ENCODE data around the gene WNT3.
"Not testable (repeated sequence)": the region's sequence is repeated elsewhere in the genome, so short reads cannot be mapped to it uniquely, and the experiment has no call there.

Gene WNT3, protein sequence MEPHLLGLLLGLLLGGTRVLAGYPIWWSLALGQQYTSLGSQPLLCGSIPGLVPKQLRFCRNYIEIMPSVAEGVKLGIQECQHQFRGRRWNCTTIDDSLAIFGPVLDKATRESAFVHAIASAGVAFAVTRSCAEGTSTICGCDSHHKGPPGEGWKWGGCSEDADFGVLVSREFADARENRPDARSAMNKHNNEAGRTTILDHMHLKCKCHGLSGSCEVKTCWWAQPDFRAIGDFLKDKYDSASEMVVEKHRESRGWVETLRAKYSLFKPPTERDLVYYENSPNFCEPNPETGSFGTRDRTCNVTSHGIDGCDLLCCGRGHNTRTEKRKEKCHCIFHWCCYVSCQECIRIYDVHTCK

DNA sequence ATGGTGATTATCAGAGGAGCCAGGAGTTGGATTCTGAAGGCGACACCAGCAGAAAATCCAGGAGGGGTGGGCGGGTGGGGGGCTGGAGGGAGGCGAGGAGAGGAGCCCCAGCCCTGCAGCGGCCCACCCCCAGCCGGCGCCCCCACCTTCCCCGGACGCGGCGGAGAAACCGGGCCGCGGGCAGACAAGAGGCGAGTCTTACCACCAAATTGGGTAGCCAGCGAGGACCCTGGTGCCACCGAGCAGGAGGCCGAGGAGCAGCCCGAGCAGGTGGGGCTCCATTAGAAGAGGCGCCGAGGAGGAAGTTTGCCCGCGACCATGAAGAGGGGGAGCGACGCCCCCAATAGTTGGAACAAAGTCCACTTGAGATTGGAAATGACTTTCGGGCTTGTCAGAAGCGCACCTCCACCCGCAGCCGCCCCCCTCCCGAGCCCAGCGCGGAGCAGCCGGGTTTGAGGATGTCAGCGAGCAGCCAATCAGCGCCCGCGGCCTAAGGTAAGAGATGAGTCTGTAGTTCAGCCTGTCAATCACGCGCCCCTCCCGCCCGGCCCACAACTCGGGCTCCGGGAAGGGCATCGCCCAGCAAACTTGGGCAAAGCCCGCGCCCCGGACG, at the start of gene WNT3:
Gene WNT3 (minus strand): TSS at position 377 of the 613 bp plus-strand sequence. CDS start 95 bp downstream, at position 282.
- in situ Hi-C loops (cut with MboI; ENCODE audit: low sequenced_read_pairs) = no loop called here

DNA sequence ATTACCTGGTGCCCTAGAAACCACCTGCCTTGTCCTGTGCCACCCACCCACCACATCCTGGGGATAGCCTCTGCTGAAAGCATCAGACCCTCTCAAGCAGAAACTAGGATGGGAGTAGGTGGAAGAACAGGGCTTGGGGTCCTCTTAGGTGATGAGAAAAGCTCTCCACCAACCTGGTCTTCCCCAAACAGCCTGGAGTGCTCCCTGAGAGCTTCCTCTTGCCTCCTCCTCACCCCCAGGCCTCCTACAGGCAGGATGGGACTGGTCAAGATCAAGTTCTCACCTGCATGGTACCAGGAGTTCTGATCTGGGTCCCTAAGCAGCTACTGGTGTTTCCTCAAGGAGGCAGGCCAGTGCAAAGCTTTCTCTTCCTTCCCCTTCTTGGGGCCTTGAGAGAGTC, 48.3 kb upstream of the WNT3 start:
- in situ Hi-C loops (cut with MboI; ENCODE audit: low sequenced_read_pairs) = no loop called here

DNA sequence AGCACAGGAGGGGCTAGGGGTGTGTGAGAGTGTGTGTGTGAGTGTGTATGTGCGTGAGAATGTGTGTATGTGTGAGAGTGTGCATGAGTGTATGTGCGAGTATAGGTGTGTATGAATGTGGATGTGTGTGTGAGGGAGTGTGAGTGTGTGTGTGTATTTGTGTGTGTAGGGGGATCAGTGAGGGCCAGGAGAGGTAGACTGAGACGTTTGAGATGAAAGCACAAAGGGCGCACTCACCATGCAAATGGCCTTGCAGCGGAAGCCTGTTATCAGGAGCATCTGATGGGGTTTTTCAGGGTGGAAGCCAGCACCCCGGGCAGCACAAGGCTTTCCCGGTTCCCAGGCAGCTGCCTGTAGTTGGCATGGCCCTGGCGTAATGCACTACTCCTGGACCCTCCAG, 47.8 kb upstream of the WNT3 start:
- in situ Hi-C loops (cut with MboI; ENCODE audit: low sequenced_read_pairs) = no loop called here

DNA sequence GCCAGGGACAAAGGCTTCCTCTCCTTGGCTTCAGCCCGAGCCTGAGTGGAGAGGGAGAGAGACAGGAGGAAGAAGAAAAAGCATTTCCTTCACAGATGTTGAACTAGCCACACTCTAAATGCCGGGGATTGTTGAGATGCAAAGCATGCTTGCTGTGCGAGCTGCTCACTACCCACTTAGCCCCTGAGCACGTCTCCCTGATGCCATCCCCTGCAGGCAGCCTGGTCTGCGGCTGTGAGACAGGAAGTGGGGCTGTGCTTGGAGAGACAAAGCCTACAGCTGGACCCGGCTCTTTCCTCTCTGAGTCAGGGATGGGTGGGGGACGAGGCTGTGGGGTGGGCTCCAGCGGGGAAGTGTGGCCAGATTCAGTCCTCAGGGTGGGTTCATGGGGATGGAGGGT, 46.6 kb upstream of the WNT3 start:
- in situ Hi-C loops (cut with MboI; ENCODE audit: low sequenced_read_pairs) = no loop called here

DNA sequence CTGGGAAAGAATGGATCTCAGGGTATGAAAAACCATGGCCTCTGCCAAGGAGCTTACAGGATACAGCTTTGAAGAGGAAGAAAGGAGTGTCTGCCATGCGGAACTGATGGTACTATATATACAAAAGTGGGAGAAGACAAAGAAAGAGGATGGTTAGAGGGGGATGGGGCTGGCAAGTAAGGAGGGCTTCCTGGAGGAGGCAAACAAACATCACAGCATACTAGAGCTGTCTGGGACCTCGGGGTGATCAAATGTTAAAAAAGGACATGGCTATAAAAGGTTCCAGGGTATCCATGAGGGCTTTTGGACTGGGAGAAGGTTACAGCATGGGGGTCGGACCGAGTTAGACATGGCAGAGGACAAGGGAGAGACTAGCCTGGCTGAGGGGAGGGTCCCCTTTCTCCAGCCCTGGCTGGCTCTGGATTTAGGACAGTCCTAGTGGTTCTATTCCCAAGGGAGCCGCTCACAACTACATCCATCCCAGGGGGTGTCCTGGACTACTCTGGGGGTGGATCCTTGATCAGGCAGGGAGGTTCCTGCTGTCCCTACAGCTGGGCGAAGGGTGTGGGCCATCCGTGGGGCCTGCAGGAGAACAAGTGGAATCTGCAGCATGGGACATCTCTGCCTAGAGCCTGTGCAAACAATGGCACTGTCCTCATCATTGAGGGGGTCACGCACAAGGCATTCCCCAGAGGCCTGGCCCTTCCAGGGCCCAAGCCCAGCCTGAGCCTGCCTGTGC, 45.1 kb upstream of the WNT3 start:
- in situ Hi-C loops (cut with MboI; ENCODE audit: low sequenced_read_pairs) = no loop called here

DNA sequence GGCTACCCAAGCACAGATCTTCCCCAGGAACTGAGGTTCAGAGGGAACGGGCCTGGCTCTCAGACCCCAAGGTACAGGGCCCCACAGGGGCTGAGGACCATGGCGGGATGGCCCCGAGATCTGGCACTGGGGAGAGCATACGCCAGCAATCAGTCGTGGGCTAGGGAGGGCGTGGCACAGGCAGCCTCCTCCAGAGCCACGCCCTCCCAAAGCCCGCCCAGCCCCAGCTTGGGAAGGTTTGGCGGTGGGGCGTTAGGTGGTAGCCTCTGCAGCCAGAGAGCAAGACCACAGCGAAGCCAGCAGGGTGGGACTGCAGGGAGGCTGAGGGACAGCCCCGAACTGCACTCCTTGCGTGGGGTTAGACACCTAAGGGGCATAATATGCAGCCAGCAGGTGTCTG, 44.5 kb upstream of the WNT3 start:
- in situ Hi-C loops (cut with MboI; ENCODE audit: low sequenced_read_pairs) = no loop called here

DNA sequence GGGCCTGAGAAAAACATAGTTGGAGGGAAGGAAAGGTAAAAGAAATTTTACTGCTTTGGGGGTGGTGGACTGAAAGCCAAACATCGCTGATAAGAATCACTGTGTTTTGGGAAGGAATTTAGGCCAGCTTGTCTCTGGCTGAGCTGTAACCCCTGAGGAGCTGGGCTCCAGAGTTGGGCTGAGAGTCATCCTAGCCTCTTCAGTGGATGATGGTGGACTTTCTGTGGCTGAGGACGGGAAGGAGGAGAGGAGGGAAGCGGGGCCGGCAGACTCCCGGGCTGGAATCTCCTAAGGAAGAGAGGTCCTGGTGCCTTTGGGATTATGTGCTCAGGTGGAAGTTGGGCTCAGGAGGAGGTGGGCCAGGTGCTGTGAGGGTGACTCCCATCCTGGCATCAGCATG, 41.5 kb upstream of the WNT3 start:
- in situ Hi-C loops (cut with MboI; ENCODE audit: low sequenced_read_pairs) = no loop called here

DNA sequence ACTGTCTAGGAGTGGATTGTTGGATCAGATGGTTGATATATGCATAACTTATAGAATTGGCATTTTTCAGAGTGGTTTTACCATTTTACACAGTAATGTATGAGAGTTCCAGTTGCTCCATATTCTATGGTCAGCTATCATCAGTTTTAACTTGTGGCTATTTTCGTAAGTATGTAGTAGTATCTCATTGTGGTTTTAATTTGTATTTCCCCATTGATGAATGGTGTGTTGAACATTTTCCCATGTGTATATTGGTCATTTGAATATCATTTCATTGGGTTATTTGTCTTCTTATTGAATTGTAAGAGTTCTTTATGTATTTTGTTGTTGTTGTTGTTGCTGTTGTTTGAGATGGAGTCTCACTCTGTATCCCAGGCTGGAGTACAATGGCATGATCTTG, 39.1 kb upstream of the WNT3 start:
- in situ Hi-C loops (cut with MboI; ENCODE audit: low sequenced_read_pairs) = no loop called here

DNA sequence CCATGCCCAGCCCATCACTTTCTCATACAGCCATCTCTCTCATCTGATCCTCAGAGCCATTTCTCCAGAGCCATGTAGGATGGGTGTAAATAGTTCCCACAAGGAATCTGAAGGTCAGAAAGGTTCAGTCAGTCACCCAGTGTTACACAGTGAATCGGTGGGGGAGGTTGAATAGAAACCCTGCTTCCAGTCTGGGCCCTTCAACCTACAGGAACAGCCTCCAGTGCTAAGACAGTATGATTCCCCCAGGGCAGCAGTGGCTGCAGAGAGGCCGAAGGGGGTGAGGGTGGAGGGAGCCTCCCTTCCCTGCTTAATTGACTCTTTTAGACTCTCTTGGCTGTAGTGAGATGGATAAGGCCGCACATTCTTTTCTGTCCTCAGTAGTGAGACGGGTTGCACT, 36.5 kb upstream of the WNT3 start:
- in situ Hi-C loops (cut with MboI; ENCODE audit: low sequenced_read_pairs) = no loop called here

DNA sequence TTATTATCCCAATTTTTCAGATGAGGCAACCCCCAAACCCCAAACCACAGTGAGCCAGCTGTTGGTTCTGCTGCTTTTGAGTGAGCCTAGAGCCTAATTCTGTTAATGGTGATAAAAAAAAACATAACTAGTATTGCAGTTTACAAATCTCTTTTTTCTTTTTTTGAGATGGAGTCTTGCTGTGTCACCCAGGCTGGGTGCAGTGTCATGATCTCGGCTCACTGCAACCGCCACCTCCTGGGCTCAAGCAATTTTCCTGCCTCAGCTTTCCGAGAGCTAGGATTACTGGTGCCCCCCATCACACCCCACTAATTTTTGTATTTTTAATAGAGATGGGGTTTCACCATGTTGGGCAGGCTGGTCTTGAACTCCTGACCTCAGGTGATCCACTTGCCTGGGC, 36.0 kb upstream of the WNT3 start:
- in situ Hi-C loops (cut with MboI; ENCODE audit: low sequenced_read_pairs) = no loop called here

DNA sequence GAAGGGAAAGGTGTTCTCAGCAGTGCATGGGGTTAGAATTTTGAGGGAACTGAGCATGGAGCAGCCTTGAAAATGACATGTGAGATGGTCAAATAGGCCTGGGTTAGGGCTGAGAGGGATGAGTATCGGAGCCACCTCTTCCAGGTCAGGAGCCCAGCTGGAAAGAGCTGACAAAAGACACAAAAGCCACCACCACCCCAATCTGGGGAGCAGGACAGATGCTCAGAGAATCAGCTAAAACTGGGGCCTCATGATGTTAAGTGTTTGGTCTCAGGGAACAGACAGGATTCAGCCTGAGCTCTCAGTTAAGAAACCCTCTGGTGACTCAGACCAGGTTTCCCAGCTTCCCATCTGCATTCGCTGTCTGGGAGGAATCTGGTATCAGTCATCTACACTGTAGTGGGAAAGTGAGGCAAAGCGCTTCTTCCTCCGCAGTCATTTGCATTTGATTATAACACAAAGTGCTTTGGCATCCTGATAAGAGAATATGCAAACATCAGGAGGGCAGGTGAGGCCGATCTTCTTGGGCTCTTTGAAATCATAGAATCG, 35.5 kb upstream of the WNT3 start:
- in situ Hi-C loops (cut with MboI; ENCODE audit: low sequenced_read_pairs) = no loop called here

DNA sequence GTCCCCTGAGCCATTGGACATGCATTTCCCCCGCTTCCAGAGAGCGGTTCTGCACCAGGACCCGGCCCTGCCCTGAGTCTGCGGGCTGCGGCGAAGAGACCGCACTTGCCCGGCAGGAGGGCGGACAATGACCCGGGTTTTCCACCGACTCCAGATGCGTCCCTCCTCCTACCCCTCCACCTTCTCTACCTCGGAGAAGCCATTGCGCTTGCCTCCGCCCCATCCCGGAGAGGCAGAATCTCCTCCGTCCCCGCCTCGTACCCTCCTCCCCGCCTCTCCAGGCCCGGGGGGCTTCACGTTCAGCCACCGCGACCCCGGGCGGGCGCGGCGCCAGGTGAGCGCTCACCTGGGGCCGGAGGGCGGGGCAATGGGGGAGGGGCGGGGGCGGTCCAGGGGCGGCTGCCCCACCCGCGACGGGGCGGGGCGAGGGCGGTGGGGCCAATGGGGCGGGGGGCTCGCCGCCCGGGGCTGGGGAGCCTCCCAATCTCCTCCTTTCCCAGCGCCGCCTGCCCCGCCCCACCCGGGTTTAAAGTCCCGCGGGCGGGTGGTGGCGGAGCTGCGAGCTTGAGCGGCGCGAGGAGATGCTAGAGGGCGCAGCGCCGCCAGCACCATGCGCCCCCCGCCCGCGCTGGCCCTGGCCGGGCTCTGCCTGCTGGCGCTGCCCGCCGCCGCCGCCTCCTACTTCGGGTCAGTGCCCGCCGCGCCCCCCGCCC, 32.7 kb upstream of the WNT3 start, which contains the start of gene WNT9B:
Gene WNT9B (plus strand): TSS at position 555 of the 713 bp plus-strand sequence. CDS start 56 bp downstream, at position 611.
- in situ Hi-C loops (cut with MboI; ENCODE audit: low sequenced_read_pairs) = no loop called here

DNA sequence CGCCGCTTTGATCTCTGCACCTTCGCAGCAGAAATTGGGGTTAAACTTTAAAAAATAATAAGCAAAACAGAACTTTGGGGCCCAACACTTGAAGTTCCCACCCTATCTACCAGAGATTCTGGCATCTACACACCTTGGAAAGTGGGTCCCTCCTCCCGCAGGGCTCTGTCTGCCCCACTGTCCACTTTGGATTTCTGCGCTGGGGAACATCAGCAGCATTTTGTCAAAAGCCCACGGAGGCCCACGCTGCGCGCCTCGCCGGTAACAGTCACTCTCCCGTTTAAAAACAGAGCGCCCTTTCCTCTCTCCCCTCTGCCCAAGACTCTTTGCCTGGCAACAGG, 32.2 kb upstream of the WNT3 start:
- in situ Hi-C loops (cut with MboI; ENCODE audit: low sequenced_read_pairs) = no loop called here

DNA sequence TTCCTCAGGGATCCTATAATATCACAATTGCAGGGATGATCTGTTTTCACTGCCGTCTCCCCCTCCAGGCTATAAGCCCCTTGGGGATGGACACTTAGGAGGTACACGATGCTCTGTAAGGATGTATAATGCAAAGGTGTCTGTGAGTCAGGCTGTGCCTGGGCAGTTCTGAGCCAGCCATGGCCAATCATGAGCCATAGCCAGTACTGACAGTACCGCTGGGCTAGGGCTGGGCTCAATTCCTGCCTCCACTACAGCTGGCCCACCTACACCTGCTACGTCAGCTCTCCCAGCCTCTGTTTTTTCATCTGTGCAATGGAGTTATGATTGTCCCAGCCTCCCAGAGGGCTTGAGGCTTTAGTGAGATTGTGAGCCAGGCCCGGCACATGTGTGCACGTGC, 30.0 kb upstream of the WNT3 start:
- in situ Hi-C loops (cut with MboI; ENCODE audit: low sequenced_read_pairs) = no loop called here

DNA sequence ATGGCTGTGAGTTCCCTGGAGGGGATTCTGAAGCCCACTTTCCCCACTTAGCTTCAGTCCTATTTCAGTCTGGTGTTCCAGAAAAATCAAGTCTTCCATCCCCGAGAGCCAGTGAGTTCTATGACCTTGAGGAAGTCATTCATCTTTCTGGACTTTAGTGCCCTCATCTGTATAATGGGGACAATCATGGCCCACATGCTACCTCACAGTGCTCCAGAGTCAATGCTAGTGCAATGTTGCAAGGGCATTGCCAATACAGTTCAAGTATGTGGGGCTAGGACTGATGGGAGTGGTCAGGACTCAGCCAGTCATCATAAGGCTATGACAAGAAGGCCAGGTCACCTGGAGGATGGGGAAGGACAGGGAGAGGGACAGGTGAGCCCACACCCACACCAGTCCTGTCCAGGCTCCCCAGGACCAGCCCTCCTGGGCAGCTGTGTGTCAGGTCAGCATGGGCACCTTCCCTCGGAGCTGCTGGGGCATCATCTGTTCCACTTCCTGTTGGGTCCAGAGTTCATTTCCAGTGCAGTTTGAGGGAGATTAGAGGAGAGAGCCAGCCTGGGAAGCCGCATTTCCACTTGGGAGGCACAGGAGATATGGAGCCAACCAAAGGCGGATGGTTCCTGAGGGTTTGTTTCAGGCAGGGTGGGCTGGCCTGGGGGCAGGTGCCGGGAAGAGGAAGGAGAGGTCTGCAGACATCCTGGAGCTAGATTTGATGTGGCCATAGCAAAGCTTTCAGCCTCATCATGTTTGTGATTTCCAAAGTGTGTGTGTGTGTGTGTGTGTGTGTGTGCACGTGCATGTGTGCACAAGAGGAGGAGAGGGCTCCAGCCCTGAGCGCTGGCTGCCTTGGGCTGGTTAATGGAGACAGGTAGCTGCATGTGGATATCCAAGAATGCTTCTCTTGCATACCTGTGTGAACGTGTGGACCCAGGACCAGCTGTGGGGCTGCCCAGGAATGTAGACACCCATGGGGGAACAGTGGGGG, 29.0 kb upstream of the WNT3 start:
- in situ Hi-C loops (cut with MboI; ENCODE audit: low sequenced_read_pairs) = no loop called here

DNA sequence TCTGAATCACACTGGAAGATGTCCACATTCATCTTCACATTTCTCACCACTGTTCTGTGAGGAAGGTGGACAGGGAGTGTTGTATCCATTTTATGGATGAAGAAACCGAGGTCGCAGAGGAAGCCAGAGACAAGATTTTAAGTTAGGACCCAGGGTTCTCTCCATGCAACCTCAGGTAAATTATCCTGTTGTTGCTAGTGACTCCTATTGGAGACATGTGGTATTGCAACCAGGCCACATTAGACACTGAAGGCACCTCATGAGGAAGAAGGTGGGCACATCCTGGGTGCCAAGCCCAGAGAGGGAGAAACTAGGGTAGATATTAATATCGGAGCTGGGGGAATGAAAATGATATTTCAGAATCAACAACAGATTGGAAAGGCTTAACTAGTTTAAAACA, 24.3 kb upstream of the WNT3 start:
- in situ Hi-C loops (cut with MboI; ENCODE audit: low sequenced_read_pairs) = no loop called here

DNA sequence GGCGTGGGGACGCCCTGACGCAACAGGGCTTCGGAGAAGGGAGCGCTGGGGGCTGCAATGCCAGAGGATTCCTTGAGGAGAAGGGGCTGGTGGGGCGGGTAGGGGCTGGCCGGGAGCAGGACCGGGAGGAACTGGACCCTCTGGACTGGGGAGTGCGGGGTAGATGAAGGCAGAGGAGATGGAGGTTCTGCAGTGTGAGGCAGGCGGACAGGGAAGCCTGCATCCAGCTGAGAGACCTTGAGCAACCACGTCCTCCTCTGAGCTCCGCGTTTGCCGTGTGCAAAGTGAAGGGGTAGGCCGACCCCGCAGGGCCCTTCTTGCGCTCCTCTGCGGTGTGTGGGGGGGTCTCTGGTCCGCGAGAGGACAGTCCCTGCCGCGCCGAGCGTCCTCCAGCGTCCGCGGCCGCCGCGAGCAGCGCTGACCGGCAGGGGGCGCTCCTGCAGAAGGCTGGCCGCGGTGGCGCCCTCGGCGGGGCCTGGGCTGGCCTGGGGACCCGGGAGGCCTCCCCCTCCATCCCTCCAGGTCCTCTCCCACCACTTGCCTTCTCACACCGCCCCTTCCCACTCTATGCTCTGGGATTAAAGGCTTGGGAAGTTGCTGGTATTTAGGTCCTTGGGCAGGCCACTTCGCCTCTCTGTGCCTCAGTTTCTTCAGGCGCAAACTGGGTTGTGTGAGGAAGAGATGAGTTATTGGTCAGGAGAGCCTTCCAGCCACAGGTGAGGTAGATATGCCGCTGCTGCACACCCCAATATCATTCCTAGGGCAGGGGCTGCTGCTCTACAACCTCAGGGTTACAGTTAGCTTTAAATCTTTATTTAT, 23.3 kb upstream of the WNT3 start:
- in situ Hi-C loops (cut with MboI; ENCODE audit: low sequenced_read_pairs) = no loop called here

DNA sequence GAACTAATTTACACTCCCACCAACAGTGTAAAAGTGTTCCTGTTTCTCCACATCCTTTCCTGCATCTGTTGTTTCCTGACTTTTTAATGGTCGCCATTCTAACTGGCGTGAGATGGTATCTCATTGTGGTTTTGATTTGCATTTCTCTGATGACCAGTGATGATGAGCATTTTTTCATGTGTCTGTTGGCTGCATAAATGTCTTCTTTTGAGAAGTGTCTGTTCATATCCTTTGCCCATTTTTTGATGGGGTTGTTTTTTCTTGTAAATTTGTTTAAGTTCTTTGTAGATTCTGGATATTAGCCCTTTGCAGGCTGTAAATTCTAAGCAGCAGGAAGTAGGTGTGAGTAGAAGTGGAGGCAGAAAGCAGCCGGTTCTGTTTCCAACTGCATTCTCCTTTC, 22.1 kb upstream of the WNT3 start:
- in situ Hi-C loops (cut with MboI; ENCODE audit: low sequenced_read_pairs) = not testable (repeated sequence)

DNA sequence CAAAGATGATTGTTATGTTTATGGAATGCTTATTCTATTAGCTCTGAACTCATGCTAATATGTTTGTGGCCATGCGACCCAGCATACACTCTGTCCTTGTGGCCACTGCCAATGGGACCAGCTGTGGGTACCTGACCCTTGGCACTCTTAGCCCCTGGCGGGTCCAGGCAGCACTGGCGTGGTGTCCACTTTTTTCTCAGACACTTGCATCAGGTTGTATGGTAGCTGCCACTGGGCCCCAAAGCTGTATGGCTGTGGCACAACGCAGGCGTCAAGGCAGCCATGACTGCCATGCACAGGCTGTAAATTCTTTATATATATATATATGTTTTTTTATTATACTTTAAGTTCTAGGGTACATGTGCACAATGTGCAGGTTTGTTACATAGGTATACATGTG, 20.7 kb upstream of the WNT3 start:
- in situ Hi-C loops (cut with MboI; ENCODE audit: low sequenced_read_pairs) = no loop called here
